ENCODE results near the gene PLG.

DNA sequence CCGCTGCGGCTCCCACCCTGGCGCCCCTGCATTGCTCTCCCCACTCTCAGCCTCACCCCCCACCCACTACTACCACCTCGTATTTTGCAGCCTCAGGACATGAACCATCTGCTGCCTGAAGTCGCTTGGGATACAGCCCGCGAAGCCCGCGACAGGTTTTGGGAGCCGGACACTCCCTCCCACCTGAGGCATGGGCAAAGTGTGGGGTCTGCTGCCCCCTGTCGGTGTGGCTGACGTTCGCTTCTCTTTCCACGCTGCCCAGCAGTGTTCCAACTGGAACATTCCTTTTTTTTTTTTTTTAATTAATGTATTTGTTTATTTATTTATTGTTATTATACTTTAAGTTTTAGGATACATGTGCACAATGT lies 22.7 kb upstream of the PLG start:
- TF ChIP-seq CTCF (conservative IDR thresholded peaks at IDR 0.05 in 1 of 2, IDR thresholded peaks at IDR 0.05 in 1 of 2; ENCODE audit: low read depth in 1 of 2, low read length in 2 of 2), result no peak
- no peak for TF ChIP-seq EZH2 (IDR thresholded peaks at IDR 0.05; ENCODE audit: low read length, missing control alignments)

Data from fibroblast of lung (primary cell).